Measurements from ENCODE around the gene SHISAL2A. TPM values are rescaled to one million over a fixed set of nuclear protein-coding genes. Genes with fewer than 3 reads are reported as not detected.
A peak's percentile ranks its signal among the peaks of the same experiment; 100 is the strongest.

The SHISAL2A gene
- total and polyA plus RNA-seq, 2 donors (not counting 1 experiment from before 2014, with no cell fraction given) = not detected

DNA sequence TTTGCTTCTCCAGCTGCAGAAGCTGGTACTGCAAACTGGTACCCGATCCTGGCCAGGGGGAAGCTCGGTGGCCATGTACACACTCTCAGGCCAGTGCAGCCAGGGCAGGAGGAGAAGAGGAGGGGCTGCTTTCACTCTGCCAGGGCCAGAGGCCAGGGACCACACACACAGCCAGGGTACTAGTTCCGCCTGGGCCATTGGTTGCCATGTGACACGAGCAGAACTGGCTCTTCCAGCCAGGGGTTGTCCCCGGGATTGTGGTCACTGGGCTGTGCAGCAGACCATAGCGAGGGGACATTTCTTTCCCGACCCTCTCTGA lies 3.7 kb upstream of the SHISAL2A start:
- Histone ChIP-seq H3K9me3 (ENCODE audit: control insufficient read depth, insufficient read depth, low read depth, low read length) (no peaks in the 10 kb centered on the region), H3K36me3 (ENCODE audit: control insufficient read depth, insufficient read depth, low read length) (no peaks in the 10 kb centered on the region), H3K9ac (ENCODE audit: insufficient read depth, low read length) (no peak overlapping the region), H4K20me1 (ENCODE audit: control insufficient read depth, extremely low read depth, insufficient read depth, low read length) (no peaks in the 10 kb centered on the region), H3K4me1 (ENCODE audit: control insufficient read depth, extremely low read depth, insufficient read depth, low read length) (no peaks in the 10 kb centered on the region), H3K4me3 (replicated peaks in 1 of 4; ENCODE audit: control extremely low read depth in 1 of 4, insufficient read depth in 1 of 4, low read depth in 3 of 4, low read length in 4 of 4) (no peak overlapping the region), H3K27me3 (ENCODE audit: control insufficient read depth, insufficient read depth, low read length) (peaks cover 17% of the 10 kb centered on the region), H2AFZ (ENCODE audit: low read length) (peak overlapping the region; percentile 36), H3K79me2 (ENCODE audit: control insufficient read depth, insufficient read depth, low read length) (no peaks in the 10 kb centered on the region), H3K4me2 (ENCODE audit: extremely low read depth, insufficient read depth, low read length) (peak overlapping the region; percentile 65), H3K27ac (ENCODE audit: insufficient read depth, low read length) (no peak overlapping the region)
- DNase-seq (ENCODE audit: low read depth in 2 of 2) = peak in 1 of 2 donors; percentile 19
- TF ChIP-seq CTCF (conservative IDR thresholded peaks at IDR 0.05 in 1 of 2, IDR thresholded peaks at IDR 0.05 in 1 of 2; ENCODE audit: low read depth in 1 of 2, low read length in 2 of 2) = no peak
- TF ChIP-seq EZH2 (IDR thresholded peaks at IDR 0.05; ENCODE audit: low read length, missing control alignments) = peak; percentile 59

GRCh38 chr1:52629667-52630066 lies 3.3 kb upstream of the SHISAL2A start:
- Histone ChIP-seq H3K36me3 (ENCODE audit: control insufficient read depth, insufficient read depth, low read length) (no peaks in the 10 kb centered on the region), H4K20me1 (ENCODE audit: control insufficient read depth, extremely low read depth, insufficient read depth, low read length) (no peaks in the 10 kb centered on the region), H3K27ac (ENCODE audit: insufficient read depth, low read length) (no peak overlapping the region), H3K4me2 (ENCODE audit: extremely low read depth, insufficient read depth, low read length) (no peak overlapping the region), H3K79me2 (ENCODE audit: control insufficient read depth, insufficient read depth, low read length) (no peaks in the 10 kb centered on the region), H3K9me3 (ENCODE audit: control insufficient read depth, insufficient read depth, low read depth, low read length) (no peaks in the 10 kb centered on the region), H3K4me3 (replicated peaks in 1 of 4; ENCODE audit: control extremely low read depth in 1 of 4, insufficient read depth in 1 of 4, low read depth in 3 of 4, low read length in 4 of 4) (no peak overlapping the region), H3K4me1 (ENCODE audit: control insufficient read depth, extremely low read depth, insufficient read depth, low read length) (no peaks in the 10 kb centered on the region), H2AFZ (ENCODE audit: low read length) (no peak overlapping the region), H3K27me3 (ENCODE audit: control insufficient read depth, insufficient read depth, low read length) (peaks cover 21% of the 10 kb centered on the region), H3K9ac (ENCODE audit: insufficient read depth, low read length) (no peak overlapping the region)
- TF ChIP-seq CTCF (conservative IDR thresholded peaks at IDR 0.05 in 1 of 2, IDR thresholded peaks at IDR 0.05 in 1 of 2; ENCODE audit: low read depth in 1 of 2, low read length in 2 of 2) (no peak), EZH2 (IDR thresholded peaks at IDR 0.05; ENCODE audit: low read length, missing control alignments) (no peak)
- DNase-seq (ENCODE audit: low read depth in 2 of 2) = no peak

GRCh38 chr1:52631759-52632331 lies 1.1 kb upstream of the SHISAL2A start:
- Histone ChIP-seq H4K20me1 (ENCODE audit: control insufficient read depth, extremely low read depth, insufficient read depth, low read length) (no peaks in the 10 kb centered on the region), H3K9me3 (ENCODE audit: control insufficient read depth, insufficient read depth, low read depth, low read length) (no peaks in the 10 kb centered on the region), H3K27me3 (ENCODE audit: control insufficient read depth, insufficient read depth, low read length) (peaks cover 21% of the 10 kb centered on the region), H3K4me3 (replicated peaks in 1 of 4; ENCODE audit: control extremely low read depth in 1 of 4, insufficient read depth in 1 of 4, low read depth in 3 of 4, low read length in 4 of 4) (no peak overlapping the region), H3K36me3 (ENCODE audit: control insufficient read depth, insufficient read depth, low read length) (no peaks in the 10 kb centered on the region), H3K27ac (ENCODE audit: insufficient read depth, low read length) (no peak overlapping the region), H3K79me2 (ENCODE audit: control insufficient read depth, insufficient read depth, low read length) (no peaks in the 10 kb centered on the region), H2AFZ (ENCODE audit: low read length) (no peak overlapping the region), H3K9ac (ENCODE audit: insufficient read depth, low read length) (no peak overlapping the region), H3K4me2 (ENCODE audit: extremely low read depth, insufficient read depth, low read length) (no peak overlapping the region), H3K4me1 (ENCODE audit: control insufficient read depth, extremely low read depth, insufficient read depth, low read length) (no peaks in the 10 kb centered on the region)
- TF ChIP-seq EZH2 (IDR thresholded peaks at IDR 0.05; ENCODE audit: low read length, missing control alignments) (no peak), CTCF (conservative IDR thresholded peaks at IDR 0.05 in 1 of 2, IDR thresholded peaks at IDR 0.05 in 1 of 2; ENCODE audit: low read depth in 1 of 2, low read length in 2 of 2) (no peak)
- no peak for DNase-seq (ENCODE audit: low read depth in 2 of 2)

Data from fibroblast of lung (primary cell).